SW480 (cell line): ENCODE data around the gene IL32.

Experiments used
- DNase-seq: peaks from one replicate; pipeline ENCODE4 v3.0.0-alpha.2; 2016; ENCODE audit warnings: low spot score

The IL32 gene

GRCh38 chr16:3115561-3115960 lies 50.1 kb downstream of the IL32 start:
- no peak for DNase-seq

GRCh38 chr16:3118204-3118790 lies 52.9 kb downstream of the IL32 start:
- no peak for DNase-seq

- DNase-seq, result no peak
These were observed 53.4 kb downstream of the IL32 start for GRCh38 chr16:3118846-3119245.
